Activated naive CD8-positive, alpha-beta T cell treated with anti-CD3 and anti-CD28 coated beads, Interleukin-2, amount 50 U/mL, for 24 hours (primary cell): ENCODE data around the gene NEU3.
"Not testable (repeated sequence)": the region's sequence is repeated elsewhere in the genome, so short reads cannot be mapped to it uniquely, and the experiment has no call there.

ENCODE experiments used
- ATAC-seq: fragments of 150-1000 bp; cut with Tn5 transposase; one replicate; pipeline ENCODE4 v1.10.0; 2021
- DNase-seq: peaks from one replicate; pipeline ENCODE4 v3.0.0; 2021
- H3K27ac Mint-ChIP-seq: one replicate; pipeline ENCODE4 v1.8.0; 2021; ENCODE audit warnings: mild to moderate bottlenecking, mixed read lengths
- H3K27me3 Mint-ChIP-seq: one replicate; pipeline ENCODE4 v1.8.0; 2021; ENCODE audit warnings: mixed read lengths
- H3K36me3 Mint-ChIP-seq: one replicate; pipeline ENCODE4 v1.8.0; 2021; ENCODE audit warnings: low read depth, mixed read lengths
- H3K4me1 Mint-ChIP-seq: one replicate; pipeline ENCODE4 v1.8.0; 2021; ENCODE audit warnings: mixed read lengths
- H3K4me3 Mint-ChIP-seq: one replicate; pipeline ENCODE4 v1.8.0; 2021; ENCODE audit warnings: mild to moderate bottlenecking, moderate library complexity, mixed read lengths
- H3K9me3 Mint-ChIP-seq: one replicate; pipeline ENCODE4 v1.8.0; 2021; ENCODE audit warnings: mixed read lengths

The NEU3 gene

GRCh38 chr11:74960128-74960527, 28.6 kb upstream of the NEU3 start:
- DNase-seq, ATAC-seq, H3K27ac Mint-ChIP-seq, H3K9me3 Mint-ChIP-seq, H3K27me3 Mint-ChIP-seq, H3K4me3 Mint-ChIP-seq: not testable (repeated sequence)
- H3K4me1 Mint-ChIP-seq = peaks cover 51% of the 10 kb centered on the region
- H3K36me3 Mint-ChIP-seq = peaks cover 26% of the 10 kb centered on the region

DNA sequence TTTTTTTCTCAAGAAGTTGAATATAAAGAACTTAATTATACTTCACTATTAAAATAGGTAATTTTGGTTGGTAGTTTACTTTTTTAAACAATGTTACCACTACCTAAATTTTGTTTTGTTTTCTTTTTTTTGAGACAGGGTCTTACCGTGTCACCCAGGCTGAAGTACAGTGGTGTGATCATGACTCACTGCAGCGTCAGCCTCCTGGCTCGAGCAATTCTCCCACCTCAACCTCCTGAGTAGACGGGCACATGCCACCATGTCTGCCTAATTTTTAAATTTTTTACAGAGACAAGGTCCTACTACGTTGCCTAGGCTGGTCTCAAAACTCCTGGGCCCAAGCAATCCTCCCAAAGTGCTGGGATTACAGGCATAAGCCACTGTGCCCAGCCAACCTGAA, 22.1 kb upstream of the NEU3 start:
- no peak for ATAC-seq
- no peak overlapping the region for H3K27ac Mint-ChIP-seq
- H3K9me3 Mint-ChIP-seq = no peaks in the 10 kb centered on the region
- H3K4me1 Mint-ChIP-seq = peaks cover 14% of the 10 kb centered on the region
- no peak overlapping the region for H3K4me3 Mint-ChIP-seq
- DNase-seq = no peak
- H3K36me3 Mint-ChIP-seq = peaks cover 44% of the 10 kb centered on the region
- H3K27me3 Mint-ChIP-seq = no peaks in the 10 kb centered on the region

- no peak for ATAC-seq
- Mint-ChIP-seq H3K36me3 (peaks cover 58% of the 10 kb centered on the region), H3K27me3 (no peaks in the 10 kb centered on the region), H3K27ac (no peak overlapping the region), H3K4me3 (no peak overlapping the region), H3K4me1 (no peaks in the 10 kb centered on the region), H3K9me3 (no peaks in the 10 kb centered on the region)
- DNase-seq = no peak
Observed at GRCh38 chr11:74970852-74971395, 17.8 kb upstream of the NEU3 start.

GRCh38 chr11:74971424-74971823, 17.3 kb upstream of the NEU3 start:
- no peak for DNase-seq
- peaks cover 61% of the 10 kb centered on the region for H3K36me3 Mint-ChIP-seq
- ATAC-seq = no peak
- H3K27ac Mint-ChIP-seq = no peak overlapping the region
- no peaks in the 10 kb centered on the region for H3K27me3 Mint-ChIP-seq
- no peaks in the 10 kb centered on the region for H3K9me3 Mint-ChIP-seq
- no peak overlapping the region for H3K4me3 Mint-ChIP-seq
- H3K4me1 Mint-ChIP-seq = no peaks in the 10 kb centered on the region

GRCh38 chr11:74978041-74978440, 10.7 kb upstream of the NEU3 start:
- Mint-ChIP-seq H3K4me1 (no peaks in the 10 kb centered on the region), H3K36me3 (peaks cover 44% of the 10 kb centered on the region), H3K27me3 (no peaks in the 10 kb centered on the region), H3K9me3 (no peaks in the 10 kb centered on the region), H3K4me3 (no peak overlapping the region), H3K27ac (no peak overlapping the region)
- DNase-seq (no peak), ATAC-seq (no peak)

GRCh38 chr11:74980634-74981033, 8.1 kb upstream of the NEU3 start:
- no peaks in the 10 kb centered on the region for H3K9me3 Mint-ChIP-seq
- no peaks in the 10 kb centered on the region for H3K4me1 Mint-ChIP-seq
- H3K4me3 Mint-ChIP-seq = no peak overlapping the region
- ATAC-seq (no peak), DNase-seq (no peak)
- H3K36me3 Mint-ChIP-seq = peaks cover 24% of the 10 kb centered on the region
- no peaks in the 10 kb centered on the region for H3K27me3 Mint-ChIP-seq
- no peak overlapping the region for H3K27ac Mint-ChIP-seq

DNA sequence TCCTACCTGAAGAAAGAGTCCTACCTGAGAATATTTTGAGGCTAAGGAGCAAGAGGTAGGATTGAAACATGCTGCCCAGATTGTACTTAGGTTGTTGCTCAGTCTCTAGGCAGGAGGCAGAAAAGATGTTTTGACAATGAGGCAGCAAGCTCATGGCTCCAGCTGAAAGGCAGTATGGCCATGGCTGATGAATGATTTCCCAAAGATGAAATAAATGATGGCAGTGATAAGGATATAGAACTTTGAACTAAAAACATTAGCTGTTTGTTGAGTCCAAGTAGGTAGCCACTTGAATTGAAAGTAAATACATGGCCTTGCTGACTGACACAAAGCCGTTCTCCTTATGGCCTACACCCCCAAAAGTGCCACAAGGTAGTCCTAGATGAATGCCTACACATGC, 6.8 kb upstream of the NEU3 start:
- no peak for DNase-seq
- H3K36me3 Mint-ChIP-seq = peaks cover 18% of the 10 kb centered on the region
- H3K9me3 Mint-ChIP-seq = no peaks in the 10 kb centered on the region
- no peak overlapping the region for H3K4me3 Mint-ChIP-seq
- H3K27ac Mint-ChIP-seq = no peak overlapping the region
- H3K4me1 Mint-ChIP-seq = no peaks in the 10 kb centered on the region
- no peaks in the 10 kb centered on the region for H3K27me3 Mint-ChIP-seq
- ATAC-seq = no peak

- DNase-seq (no peak), ATAC-seq (no peak)
- peaks cover 10% of the 10 kb centered on the region for H3K36me3 Mint-ChIP-seq
- no peaks in the 10 kb centered on the region for H3K4me1 Mint-ChIP-seq
- no peaks in the 10 kb centered on the region for H3K9me3 Mint-ChIP-seq
- H3K27ac Mint-ChIP-seq = no peak overlapping the region
- H3K27me3 Mint-ChIP-seq = no peaks in the 10 kb centered on the region
- no peak overlapping the region for H3K4me3 Mint-ChIP-seq
Observed at GRCh38 chr11:74984070-74984469, 4.7 kb upstream of the NEU3 start.

GRCh38 chr11:74984730-74985129, 4.0 kb upstream of the NEU3 start:
- DNase-seq (no peak), ATAC-seq (no peak)
- Mint-ChIP-seq H3K27me3 (no peaks in the 10 kb centered on the region), H3K36me3 (peaks cover 6% of the 10 kb centered on the region), H3K27ac (no peak overlapping the region), H3K4me1 (peaks cover 6% of the 10 kb centered on the region), H3K9me3 (no peaks in the 10 kb centered on the region), H3K4me3 (no peak overlapping the region)

DNA sequence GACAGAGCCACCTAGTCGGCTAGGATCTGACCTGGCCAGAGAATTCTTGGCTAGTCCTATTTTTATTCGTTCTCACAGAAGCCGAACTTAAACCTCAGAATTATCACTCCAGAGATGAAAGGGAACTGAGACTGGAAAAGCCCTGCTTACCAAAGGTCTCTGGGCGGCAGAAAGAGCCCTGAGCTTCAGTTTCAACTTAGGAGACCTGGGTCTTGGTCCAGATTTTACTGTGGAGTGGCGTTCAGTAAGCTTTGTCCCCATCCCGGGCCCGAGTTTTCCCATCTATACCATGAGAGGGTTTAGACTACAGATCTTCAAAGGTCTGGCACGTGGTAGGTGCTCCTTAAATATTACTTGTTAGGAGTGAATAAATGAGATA, 516 bp downstream of the NEU3 start:
- no peaks in the 10 kb centered on the region for H3K9me3 Mint-ChIP-seq
- no peaks in the 10 kb centered on the region for H3K27me3 Mint-ChIP-seq
- peak overlapping the region; percentile 92 for H3K4me3 Mint-ChIP-seq
- ATAC-seq (no peak), DNase-seq (no peak)
- peaks cover 27% of the 10 kb centered on the region for H3K4me1 Mint-ChIP-seq
- peaks cover 7% of the 10 kb centered on the region for H3K36me3 Mint-ChIP-seq
- peak overlapping the region; percentile 53 for H3K27ac Mint-ChIP-seq

DNA sequence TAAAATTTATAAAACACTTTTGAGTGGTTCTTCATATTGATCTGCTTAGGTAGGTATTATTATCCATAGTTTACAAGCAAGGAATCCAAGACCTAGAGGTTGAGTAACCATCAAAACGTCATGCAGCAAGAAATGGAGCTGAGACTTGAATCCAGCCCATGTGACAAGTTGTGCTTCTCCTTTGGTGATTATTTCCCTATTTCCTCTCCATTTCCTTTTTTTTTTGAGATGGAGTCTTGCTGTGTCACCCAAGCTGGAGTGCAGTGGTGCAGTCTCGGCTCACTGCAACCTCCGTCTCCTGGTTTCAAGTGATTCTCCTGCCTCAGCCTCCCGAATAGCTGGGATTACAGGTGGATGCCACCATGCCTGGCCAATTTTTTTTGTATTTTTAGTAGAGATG, 1.4 kb downstream of the NEU3 start:
- H3K27ac Mint-ChIP-seq, H3K36me3 Mint-ChIP-seq, DNase-seq, H3K27me3 Mint-ChIP-seq, H3K9me3 Mint-ChIP-seq, ATAC-seq: not testable (repeated sequence)
- H3K4me3 Mint-ChIP-seq = peak overlapping the region; percentile 92
- H3K4me1 Mint-ChIP-seq = peaks cover 27% of the 10 kb centered on the region

DNA sequence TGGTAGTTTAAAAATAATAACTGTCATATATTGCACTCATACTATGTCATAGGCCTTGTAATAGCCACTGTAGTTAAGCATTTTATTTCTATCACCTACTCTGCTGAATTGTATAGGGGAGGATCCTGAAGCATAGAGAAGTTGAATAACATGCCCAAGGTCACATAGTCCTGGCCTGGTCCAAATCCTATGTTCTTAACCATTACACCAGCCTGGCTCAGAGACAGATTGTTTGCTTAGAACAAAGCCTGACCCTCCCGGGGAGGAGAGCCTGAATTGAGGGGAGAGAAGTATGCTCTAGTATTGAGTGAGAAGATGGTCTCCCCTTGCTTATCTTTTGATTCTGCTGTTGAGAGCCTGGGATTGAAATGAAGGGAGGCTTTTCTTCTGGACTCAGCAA, 2.2 kb downstream of the NEU3 start:
- DNase-seq (no peak), ATAC-seq (no peak)
- Mint-ChIP-seq H3K36me3 (peaks cover 9% of the 10 kb centered on the region), H3K27ac (no peak overlapping the region), H3K9me3 (no peaks in the 10 kb centered on the region), H3K4me3 (peak overlapping the region; percentile 92), H3K4me1 (peaks cover 27% of the 10 kb centered on the region), H3K27me3 (no peaks in the 10 kb centered on the region)

DNA sequence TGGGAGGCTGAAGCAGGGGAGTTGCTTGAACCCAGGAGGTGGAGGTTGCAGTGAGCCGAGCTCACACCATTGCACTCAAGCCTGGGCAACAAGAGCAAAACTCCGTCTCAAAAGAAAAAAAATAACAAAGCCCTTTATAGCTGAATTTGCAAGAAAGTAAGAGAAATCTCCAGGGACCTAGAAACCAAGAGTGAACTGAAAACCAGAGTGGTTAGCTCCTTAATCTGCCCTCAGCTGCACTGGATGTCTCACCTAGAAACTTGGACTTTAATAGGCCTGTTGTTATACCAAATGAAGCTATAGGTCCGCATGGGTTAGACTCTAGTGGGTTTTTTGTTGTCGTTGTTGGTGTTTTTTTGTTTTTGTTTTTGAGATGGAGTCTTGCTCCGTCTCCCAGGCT, 4.1 kb downstream of the NEU3 start:
- DNase-seq = no peak
- H3K27me3 Mint-ChIP-seq = no peaks in the 10 kb centered on the region
- no peaks in the 10 kb centered on the region for H3K9me3 Mint-ChIP-seq
- H3K4me3 Mint-ChIP-seq = no peak overlapping the region
- peaks cover 27% of the 10 kb centered on the region for H3K4me1 Mint-ChIP-seq
- H3K36me3 Mint-ChIP-seq = peaks cover 14% of the 10 kb centered on the region
- no peak for ATAC-seq
- no peak overlapping the region for H3K27ac Mint-ChIP-seq

DNA sequence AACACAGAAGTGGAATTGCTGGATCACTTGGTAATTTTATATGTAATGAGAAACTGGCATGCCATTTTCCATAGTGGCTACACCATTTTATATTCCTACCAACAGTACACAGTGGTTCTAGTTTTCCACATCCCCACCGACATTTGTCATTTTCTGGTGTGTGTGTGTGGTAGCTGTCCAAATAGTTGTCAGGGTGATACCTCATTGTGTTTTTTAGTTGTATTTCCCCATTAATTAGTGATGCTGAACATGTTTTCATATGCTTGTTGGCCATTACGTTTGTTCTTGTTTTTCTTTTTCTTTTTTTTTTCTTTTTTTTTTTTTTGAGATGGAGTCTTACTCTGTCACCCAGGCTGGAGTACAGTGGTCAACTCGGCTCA, 12.2 kb downstream of the NEU3 start:
- H3K4me1 Mint-ChIP-seq = peaks cover 3% of the 10 kb centered on the region
- no peak overlapping the region for H3K4me3 Mint-ChIP-seq
- ATAC-seq (no peak), DNase-seq (no peak)
- no peaks in the 10 kb centered on the region for H3K9me3 Mint-ChIP-seq
- no peaks in the 10 kb centered on the region for H3K27me3 Mint-ChIP-seq
- no peak overlapping the region for H3K27ac Mint-ChIP-seq
- H3K36me3 Mint-ChIP-seq = peaks cover 25% of the 10 kb centered on the region

GRCh38 chr11:75001686-75002085, 13.0 kb downstream of the NEU3 start:
- ATAC-seq (no peak), DNase-seq (no peak)
- Mint-ChIP-seq H3K27me3 (no peaks in the 10 kb centered on the region), H3K9me3 (no peaks in the 10 kb centered on the region), H3K27ac (no peak overlapping the region), H3K36me3 (peaks cover 29% of the 10 kb centered on the region), H3K4me1 (peaks cover 3% of the 10 kb centered on the region), H3K4me3 (no peak overlapping the region)

- H3K9me3 Mint-ChIP-seq = no peaks in the 10 kb centered on the region
- peaks cover 32% of the 10 kb centered on the region for H3K36me3 Mint-ChIP-seq
- H3K27me3 Mint-ChIP-seq = no peaks in the 10 kb centered on the region
- no peak for ATAC-seq
- peaks cover 3% of the 10 kb centered on the region for H3K4me1 Mint-ChIP-seq
- no peak overlapping the region for H3K27ac Mint-ChIP-seq
- no peak for DNase-seq
- H3K4me3 Mint-ChIP-seq = no peak overlapping the region
Observed at GRCh38 chr11:75002516-75002915, 13.8 kb downstream of the NEU3 start.
